Endothelial cell of umbilical vein (primary cell): Measurements from ENCODE around the gene EPHX1.
"Not testable (repeated sequence)": the region's sequence is repeated elsewhere in the genome, so short reads cannot be mapped to it uniquely, and the experiment has no call there.

Source experiments
- EZH2 ChIP-seq: IDR thresholded peaks from 2 replicates; pipeline ENCODE4 v1.6.1; 2012; ENCODE audit warnings: borderline replicate concordance, low read depth, mild to moderate bottlenecking, moderate library complexity, low read length, inconsistent platforms; ENCODE audit not compliant: severe bottlenecking
- FOS ChIP-seq: IDR thresholded peaks from 2 replicates; pipeline ENCODE4 v1.6.1; 2011; ENCODE audit warnings: mild to moderate bottlenecking, low read length, moderate library complexity, borderline replicate concordance; ENCODE audit not compliant: insufficient read depth
- POLR2AphosphoS5 ChIP-seq: IDR thresholded peaks from 2 replicates; pipeline ENCODE4 v1.6.1; 2012; ENCODE audit warnings: low read depth, mild to moderate bottlenecking, control low read depth, low read length, moderate library complexity; ENCODE audit not compliant: insufficient read depth
- TF ChIP-seq, protein P1 (sequence below), 2 donors: IDR thresholded peaks; 1 replicate in 1 of 2; 2 replicates in 1 of 2; pipeline ENCODE4 v1.5.1; 2011; ENCODE audit warnings: low read length in 2 of 2, mild to moderate bottlenecking in 2 of 2, moderate library complexity in 2 of 2, control low read depth in 1 of 2, inconsistent platforms in 1 of 2, low read depth in 1 of 2; ENCODE audit not compliant: insufficient read depth in 1 of 2; ENCODE audit errors: extremely low read depth in 1 of 2

DNA sequence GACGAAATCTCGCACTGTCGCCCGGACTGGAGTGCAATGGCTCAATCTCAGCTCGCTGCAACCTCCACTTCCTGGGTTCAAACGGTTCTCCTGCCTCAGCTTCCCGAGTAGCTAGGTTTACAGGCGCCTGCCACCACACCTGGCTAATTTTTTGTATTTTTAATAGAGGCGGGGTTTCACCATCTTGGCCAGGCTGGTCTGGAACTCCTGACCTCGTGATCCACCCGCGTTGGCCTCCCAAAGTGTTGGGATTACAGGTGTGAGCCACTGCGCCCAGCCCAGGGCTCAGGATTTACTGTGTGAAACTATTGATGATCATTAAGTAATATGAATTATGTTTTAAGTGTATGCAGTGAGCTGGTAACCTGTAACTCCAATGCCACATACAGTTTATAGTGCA lies 30.8 kb upstream of the EPHX1 start:
- TF ChIP-seq POLR2AphosphoS5, EZH2, FOS: not testable (repeated sequence)
- TF ChIP-seq, protein P1, sequence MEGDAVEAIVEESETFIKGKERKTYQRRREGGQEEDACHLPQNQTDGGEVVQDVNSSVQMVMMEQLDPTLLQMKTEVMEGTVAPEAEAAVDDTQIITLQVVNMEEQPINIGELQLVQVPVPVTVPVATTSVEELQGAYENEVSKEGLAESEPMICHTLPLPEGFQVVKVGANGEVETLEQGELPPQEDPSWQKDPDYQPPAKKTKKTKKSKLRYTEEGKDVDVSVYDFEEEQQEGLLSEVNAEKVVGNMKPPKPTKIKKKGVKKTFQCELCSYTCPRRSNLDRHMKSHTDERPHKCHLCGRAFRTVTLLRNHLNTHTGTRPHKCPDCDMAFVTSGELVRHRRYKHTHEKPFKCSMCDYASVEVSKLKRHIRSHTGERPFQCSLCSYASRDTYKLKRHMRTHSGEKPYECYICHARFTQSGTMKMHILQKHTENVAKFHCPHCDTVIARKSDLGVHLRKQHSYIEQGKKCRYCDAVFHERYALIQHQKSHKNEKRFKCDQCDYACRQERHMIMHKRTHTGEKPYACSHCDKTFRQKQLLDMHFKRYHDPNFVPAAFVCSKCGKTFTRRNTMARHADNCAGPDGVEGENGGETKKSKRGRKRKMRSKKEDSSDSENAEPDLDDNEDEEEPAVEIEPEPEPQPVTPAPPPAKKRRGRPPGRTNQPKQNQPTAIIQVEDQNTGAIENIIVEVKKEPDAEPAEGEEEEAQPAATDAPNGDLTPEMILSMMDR (IDR thresholded peaks at IDR 0.05; ENCODE audit: extremely low read depth in 1 of 2, insufficient read depth in 1 of 2, low read depth in 1 of 2, low read length in 2 of 2) = not testable (repeated sequence)
